ENCODE results near the gene HCN2. TPM values are rescaled to one million over a fixed set of nuclear protein-coding genes. Genes with fewer than 3 reads are reported as not detected.
A peak's percentile ranks its signal among the peaks of the same experiment; 100 is the strongest.

The HCN2 gene
- total and polyA plus RNA-seq, 9 of the 15 experiments (the other 6 are each of a cell fraction or from before 2014, with no cell fraction given) = 0.29 to 4.2 (median 0.82) TPM; not detected in 2

DNA sequence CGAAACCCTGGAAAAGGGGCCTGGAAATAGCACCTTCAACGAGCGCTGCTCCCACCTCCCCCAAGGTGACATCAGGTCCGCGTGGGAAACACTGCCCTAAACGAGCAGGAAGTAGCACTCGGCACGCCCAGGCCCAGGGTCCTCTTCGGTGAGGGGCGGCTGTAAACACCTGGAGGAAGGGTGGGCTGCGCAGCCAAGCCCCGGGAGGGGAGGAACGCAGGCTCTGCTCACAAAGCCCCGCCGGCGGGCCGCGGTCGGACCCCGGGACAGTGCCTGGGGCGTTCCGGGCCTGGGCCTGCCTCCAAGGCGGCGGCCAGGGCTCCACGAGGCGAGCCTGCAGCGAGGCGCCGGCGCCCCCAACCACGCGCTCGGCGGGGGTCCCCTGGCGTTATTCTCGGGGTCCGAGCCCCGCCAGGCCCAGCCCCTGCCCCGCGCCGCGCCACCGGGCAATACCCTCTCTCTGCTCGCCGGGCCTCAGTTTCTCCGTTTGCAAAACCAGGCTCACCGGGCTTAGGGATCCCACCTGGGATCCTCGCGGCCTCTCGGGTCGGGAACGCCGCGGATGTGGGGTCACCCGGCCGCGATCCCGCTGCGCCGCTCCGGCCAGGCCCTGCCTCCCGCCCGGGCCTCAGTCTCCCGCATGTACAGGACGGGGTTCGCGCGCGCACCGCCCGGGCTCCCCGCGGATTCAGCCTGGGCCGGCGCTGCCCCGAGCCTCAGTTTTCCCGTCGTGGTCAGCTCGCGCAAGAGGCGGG is 72.7 kb downstream of the HCN2 start (continued):
- TF ChIP-seq HMGN3 (IDR thresholded peaks at IDR 0.05; ENCODE audit: borderline replicate concordance, extremely low read depth, insufficient read length, low read depth, low read length) = peak; percentile 12
- no peak for TF ChIP-seq ZZZ3 (IDR thresholded peaks at IDR 0.05)
- TF ChIP-seq RERE (CRISPR knock-in tag; IDR thresholded peaks at IDR 0.05; ENCODE audit: borderline replicate concordance) = no peak
- TF ChIP-seq, protein P1, sequence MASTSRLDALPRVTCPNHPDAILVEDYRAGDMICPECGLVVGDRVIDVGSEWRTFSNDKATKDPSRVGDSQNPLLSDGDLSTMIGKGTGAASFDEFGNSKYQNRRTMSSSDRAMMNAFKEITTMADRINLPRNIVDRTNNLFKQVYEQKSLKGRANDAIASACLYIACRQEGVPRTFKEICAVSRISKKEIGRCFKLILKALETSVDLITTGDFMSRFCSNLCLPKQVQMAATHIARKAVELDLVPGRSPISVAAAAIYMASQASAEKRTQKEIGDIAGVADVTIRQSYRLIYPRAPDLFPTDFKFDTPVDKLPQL (IDR thresholded peaks at IDR 0.05; ENCODE audit: extremely low read depth, insufficient read length) = no peak
- no peak for TF ChIP-seq MLLT1 (IDR thresholded peaks at IDR 0.05)
- TF ChIP-seq ESRRA (IDR thresholded peaks at IDR 0.05; ENCODE audit: borderline replicate concordance, low read depth) = 0 out of 2 replicates have a peak, but pooled peaks have one; percentile 18
- TF ChIP-seq, protein P2, sequence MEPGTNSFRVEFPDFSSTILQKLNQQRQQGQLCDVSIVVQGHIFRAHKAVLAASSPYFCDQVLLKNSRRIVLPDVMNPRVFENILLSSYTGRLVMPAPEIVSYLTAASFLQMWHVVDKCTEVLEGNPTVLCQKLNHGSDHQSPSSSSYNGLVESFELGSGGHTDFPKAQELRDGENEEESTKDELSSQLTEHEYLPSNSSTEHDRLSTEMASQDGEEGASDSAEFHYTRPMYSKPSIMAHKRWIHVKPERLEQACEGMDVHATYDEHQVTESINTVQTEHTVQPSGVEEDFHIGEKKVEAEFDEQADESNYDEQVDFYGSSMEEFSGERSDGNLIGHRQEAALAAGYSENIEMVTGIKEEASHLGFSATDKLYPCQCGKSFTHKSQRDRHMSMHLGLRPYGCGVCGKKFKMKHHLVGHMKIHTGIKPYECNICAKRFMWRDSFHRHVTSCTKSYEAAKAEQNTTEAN (CRISPR knock-in tag; IDR thresholded peaks at IDR 0.05) = no peak
- TF ChIP-seq NBN (IDR thresholded peaks at IDR 0.05; ENCODE audit: low read depth) = no peak
- peak; percentile 62 for TF ChIP-seq ZFX (CRISPR knock-in tag; IDR thresholded peaks at IDR 0.05)
- no peak for TF ChIP-seq RBM34 (IDR thresholded peaks at IDR 0.05; ENCODE audit: borderline replicate concordance, insufficient read depth, low read length)
- no peak for TF ChIP-seq PRDM10 (IDR thresholded peaks at IDR 0.05; ENCODE audit: partially characterized antibody)
- no peak for TF ChIP-seq FUS (optimal IDR thresholded peaks at IDR 0.05; ENCODE audit: low read depth, low read length)
- TF ChIP-seq ZNF41 (CRISPR knock-in tag; conservative IDR thresholded peaks at IDR 0.05) = no peak
- no peak for TF ChIP-seq HCFC1 (IDR thresholded peaks at IDR 0.05; ENCODE audit: low read depth, low read length)
